Neural cell (in vitro differentiated cells): ENCODE results near the gene FOXO6.

Experiments used
- EP300 ChIP-seq: fragments of 450-650 bp; conservative IDR thresholded peaks from 2 replicates; pipeline ENCODE4 v1.6.1; 2014; ENCODE audit warnings: antibody characterized with exemption, mild to moderate bottlenecking, moderate library complexity; ENCODE audit not compliant: poor library complexity, severe bottlenecking
- EZH2 ChIP-seq: fragments of 200-600, 300-800 bp; shearing (Covaris generic), sonication (generic); IDR thresholded peaks from 2 replicates; pipeline ENCODE4 v1.6.1; 2014; ENCODE audit warnings: antibody characterized with exemption, low read length, borderline replicate concordance, mild to moderate bottlenecking; ENCODE audit not compliant: insufficient read depth, poor library complexity, severe bottlenecking
- RAD21 ChIP-seq: fragments of 450-650 bp; conservative IDR thresholded peaks from 2 replicates; pipeline ENCODE4 v1.6.1; 2014; ENCODE audit warnings: antibody characterized with exemption, mild to moderate bottlenecking, moderate library complexity
- TAF1 ChIP-seq: IDR thresholded peaks from 2 replicates; pipeline ENCODE4 v1.6.1; 2012; ENCODE audit warnings: low read depth
- TF ChIP-seq, protein P1 (sequence below): fragments of 450-650 bp; IDR thresholded peaks from 2 replicates; pipeline ENCODE4 v1.5.1; 2014; ENCODE audit warnings: antibody characterized with exemption, mild to moderate bottlenecking, moderate library complexity; ENCODE audit not compliant: poor library complexity, severe bottlenecking
- TF ChIP-seq, protein P2 (sequence below): IDR thresholded peaks from 2 replicates; pipeline ENCODE4 v1.6.1; 2012; ENCODE audit warnings: borderline replicate concordance

DNA sequence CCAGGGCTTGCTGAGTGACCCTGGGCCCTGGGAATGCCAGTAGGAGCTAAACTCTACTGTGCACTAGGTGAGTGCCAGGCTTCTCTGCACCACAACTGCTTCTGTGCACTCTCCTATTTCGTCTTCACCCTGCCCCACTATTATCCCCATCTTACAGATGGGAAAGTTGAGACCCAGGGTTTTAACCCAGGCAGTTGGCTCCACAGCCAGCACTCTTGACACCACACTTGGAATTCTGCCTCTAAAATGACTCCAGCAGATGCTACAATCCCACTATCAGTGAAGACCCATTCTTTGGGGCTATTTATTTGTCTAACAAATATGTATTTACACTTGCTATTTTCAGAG lies 56.1 kb downstream of the FOXO6 start:
- TF ChIP-seq, protein P1, sequence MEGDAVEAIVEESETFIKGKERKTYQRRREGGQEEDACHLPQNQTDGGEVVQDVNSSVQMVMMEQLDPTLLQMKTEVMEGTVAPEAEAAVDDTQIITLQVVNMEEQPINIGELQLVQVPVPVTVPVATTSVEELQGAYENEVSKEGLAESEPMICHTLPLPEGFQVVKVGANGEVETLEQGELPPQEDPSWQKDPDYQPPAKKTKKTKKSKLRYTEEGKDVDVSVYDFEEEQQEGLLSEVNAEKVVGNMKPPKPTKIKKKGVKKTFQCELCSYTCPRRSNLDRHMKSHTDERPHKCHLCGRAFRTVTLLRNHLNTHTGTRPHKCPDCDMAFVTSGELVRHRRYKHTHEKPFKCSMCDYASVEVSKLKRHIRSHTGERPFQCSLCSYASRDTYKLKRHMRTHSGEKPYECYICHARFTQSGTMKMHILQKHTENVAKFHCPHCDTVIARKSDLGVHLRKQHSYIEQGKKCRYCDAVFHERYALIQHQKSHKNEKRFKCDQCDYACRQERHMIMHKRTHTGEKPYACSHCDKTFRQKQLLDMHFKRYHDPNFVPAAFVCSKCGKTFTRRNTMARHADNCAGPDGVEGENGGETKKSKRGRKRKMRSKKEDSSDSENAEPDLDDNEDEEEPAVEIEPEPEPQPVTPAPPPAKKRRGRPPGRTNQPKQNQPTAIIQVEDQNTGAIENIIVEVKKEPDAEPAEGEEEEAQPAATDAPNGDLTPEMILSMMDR, result no peak
- TF ChIP-seq EP300 (no peak), EZH2 (no peak), RAD21 (no peak), TAF1 (no peak)
- TF ChIP-seq, protein P2, sequence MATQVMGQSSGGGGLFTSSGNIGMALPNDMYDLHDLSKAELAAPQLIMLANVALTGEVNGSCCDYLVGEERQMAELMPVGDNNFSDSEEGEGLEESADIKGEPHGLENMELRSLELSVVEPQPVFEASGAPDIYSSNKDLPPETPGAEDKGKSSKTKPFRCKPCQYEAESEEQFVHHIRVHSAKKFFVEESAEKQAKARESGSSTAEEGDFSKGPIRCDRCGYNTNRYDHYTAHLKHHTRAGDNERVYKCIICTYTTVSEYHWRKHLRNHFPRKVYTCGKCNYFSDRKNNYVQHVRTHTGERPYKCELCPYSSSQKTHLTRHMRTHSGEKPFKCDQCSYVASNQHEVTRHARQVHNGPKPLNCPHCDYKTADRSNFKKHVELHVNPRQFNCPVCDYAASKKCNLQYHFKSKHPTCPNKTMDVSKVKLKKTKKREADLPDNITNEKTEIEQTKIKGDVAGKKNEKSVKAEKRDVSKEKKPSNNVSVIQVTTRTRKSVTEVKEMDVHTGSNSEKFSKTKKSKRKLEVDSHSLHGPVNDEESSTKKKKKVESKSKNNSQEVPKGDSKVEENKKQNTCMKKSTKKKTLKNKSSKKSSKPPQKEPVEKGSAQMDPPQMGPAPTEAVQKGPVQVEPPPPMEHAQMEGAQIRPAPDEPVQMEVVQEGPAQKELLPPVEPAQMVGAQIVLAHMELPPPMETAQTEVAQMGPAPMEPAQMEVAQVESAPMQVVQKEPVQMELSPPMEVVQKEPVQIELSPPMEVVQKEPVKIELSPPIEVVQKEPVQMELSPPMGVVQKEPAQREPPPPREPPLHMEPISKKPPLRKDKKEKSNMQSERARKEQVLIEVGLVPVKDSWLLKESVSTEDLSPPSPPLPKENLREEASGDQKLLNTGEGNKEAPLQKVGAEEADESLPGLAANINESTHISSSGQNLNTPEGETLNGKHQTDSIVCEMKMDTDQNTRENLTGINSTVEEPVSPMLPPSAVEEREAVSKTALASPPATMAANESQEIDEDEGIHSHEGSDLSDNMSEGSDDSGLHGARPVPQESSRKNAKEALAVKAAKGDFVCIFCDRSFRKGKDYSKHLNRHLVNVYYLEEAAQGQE, result no peak
